Prostate gland (tissue), 2 donors: ENCODE measurements around the gene SGK1.

Experiments
- POLR2A ChIP-seq: fragments of 450-650 bp; IDR thresholded peaks from one replicate; pipeline ENCODE4 v1.6.1; 2016; ENCODE audit warnings: antibody characterized with exemption, mild to moderate bottlenecking
- TF ChIP-seq, protein P1 (sequence below), 4 experiments: fragments of 200-600 bp in 2 of 4; fragments of 450-650 bp in 2 of 4; sonication (generic) in 2 of 4; IDR thresholded peaks; 1 replicate in 3 of 4; 2 replicates in 1 of 4; pipeline ENCODE4 v1.5.1; 2016 to 2019; ENCODE audit warnings: antibody characterized with exemption in 4 of 4, mild to moderate bottlenecking in 2 of 4, moderate library complexity in 2 of 4

DNA sequence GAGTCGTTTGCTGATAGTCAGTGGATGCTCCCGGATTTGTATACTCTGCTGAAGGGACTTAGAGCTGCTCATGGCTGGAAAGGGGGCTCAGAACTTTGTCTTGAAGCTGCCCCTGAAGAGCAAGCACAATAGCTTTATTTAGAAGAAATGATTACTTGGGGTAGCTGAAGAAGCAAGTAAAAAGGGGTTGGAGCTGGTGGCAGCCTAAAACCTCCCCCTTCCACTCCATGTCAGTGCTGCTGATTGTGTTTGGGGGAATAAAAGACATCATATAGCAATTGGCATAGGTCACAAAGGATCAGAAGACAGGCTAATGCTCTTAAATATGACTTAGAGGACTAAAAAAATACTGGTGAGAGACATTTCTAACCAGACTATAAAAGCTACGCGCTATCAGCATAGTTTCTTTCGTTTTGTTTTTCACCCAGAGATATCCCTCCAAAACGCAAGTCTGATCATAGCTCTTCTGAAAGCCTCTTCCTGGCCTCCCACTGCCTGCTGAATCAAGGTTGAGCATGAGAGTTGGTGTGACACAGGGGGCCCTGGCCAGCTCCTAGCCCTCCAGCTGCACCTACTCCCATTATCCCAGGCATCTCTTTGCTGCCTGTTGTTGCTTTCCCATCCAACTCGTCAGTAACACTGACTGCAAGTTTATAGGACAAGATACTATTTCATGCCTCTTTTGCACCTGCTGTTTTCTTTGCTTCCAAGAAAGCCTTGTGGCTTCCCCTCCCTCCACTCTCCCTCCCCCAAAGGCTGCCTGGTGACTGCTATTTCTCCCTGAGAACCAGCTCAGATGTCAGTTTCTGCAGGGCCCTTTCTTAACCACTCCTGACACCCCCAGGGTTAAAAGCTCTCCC, 33.9 kb upstream of the SGK1 start:
- TF ChIP-seq, protein P1, sequence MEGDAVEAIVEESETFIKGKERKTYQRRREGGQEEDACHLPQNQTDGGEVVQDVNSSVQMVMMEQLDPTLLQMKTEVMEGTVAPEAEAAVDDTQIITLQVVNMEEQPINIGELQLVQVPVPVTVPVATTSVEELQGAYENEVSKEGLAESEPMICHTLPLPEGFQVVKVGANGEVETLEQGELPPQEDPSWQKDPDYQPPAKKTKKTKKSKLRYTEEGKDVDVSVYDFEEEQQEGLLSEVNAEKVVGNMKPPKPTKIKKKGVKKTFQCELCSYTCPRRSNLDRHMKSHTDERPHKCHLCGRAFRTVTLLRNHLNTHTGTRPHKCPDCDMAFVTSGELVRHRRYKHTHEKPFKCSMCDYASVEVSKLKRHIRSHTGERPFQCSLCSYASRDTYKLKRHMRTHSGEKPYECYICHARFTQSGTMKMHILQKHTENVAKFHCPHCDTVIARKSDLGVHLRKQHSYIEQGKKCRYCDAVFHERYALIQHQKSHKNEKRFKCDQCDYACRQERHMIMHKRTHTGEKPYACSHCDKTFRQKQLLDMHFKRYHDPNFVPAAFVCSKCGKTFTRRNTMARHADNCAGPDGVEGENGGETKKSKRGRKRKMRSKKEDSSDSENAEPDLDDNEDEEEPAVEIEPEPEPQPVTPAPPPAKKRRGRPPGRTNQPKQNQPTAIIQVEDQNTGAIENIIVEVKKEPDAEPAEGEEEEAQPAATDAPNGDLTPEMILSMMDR (IDR thresholded peaks at IDR 0.05) = no peak
- no peak for TF ChIP-seq POLR2A
